GM20000 (cell line): ENCODE results near the gene TCF3.

Experiments
- DNase-seq: peaks from one replicate; pipeline ENCODE4 v3.0.0; 2012; ENCODE audit warnings: low spot score
- CTCF ChIP-seq: IDR thresholded peaks from 2 replicates; pipeline ENCODE4 v1.5.1; 2012; ENCODE audit warnings: mild to moderate bottlenecking, control low read depth; ENCODE audit errors: extremely low read depth, missing control alignments

TCF3 gene

GRCh38 chr19:1567116-1567847, 85.1 kb downstream of the TCF3 start:
- DNase-seq, result no peak
- no peak for TF ChIP-seq CTCF

DNA sequence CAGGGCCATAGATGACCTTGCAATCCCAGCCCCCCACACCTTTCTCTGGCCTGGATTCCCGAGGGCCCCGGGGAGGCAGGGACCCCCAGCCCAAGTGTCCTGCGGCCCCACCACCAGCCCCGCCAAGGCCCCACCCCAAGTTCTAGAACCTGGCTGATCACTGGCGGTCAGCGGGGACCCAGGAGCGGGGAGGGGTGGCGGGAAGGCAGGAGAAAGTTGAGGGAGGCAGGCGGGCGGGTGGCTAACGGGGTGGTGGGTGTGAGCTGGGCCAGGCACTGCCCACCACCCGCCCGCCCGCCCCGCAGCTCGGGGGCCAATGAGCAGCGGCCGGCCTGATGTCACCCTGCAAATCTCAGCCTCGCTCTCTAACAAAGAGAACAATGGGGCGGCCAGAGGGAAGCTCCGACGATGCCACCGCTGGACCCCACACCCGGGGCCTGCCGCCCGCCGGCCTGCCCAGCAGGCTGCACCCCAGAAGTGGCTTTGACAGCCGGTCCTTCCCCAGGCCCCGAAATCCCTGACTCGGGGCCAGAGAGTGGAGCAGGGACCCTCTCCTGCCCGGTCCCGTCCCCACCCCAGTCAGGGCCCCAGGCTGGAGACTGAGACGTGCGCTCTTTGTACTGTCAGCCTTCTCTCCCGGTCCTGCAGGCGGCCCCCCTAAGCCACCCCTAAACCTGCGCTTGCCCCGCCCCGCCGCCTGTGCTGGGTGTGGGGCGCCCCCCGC, 85.9 kb downstream of the TCF3 start:
- TF ChIP-seq CTCF, result no peak
- DNase-seq, result no peak

DNA sequence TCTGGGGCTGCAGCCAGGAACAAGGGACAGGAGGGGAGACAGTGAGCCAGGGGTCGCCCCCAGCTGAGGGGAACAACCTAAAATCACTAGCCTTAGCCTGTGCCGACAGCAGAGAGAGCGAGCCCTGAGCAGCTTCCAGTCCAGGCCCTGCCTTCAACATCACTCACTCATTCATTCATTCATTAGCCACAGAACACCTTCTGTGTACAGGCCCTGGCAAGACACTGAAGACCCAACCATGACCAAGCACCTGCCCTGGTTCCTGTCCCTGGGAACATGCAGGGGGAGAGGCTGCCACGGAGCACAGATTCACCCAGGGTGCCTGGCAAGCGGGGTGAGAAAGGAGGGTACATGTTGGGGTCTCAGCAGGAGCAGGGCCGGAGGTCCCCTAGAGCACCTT, 89.2 kb downstream of the TCF3 start:
- DNase-seq, result no peak
- no peak for TF ChIP-seq CTCF

DNA sequence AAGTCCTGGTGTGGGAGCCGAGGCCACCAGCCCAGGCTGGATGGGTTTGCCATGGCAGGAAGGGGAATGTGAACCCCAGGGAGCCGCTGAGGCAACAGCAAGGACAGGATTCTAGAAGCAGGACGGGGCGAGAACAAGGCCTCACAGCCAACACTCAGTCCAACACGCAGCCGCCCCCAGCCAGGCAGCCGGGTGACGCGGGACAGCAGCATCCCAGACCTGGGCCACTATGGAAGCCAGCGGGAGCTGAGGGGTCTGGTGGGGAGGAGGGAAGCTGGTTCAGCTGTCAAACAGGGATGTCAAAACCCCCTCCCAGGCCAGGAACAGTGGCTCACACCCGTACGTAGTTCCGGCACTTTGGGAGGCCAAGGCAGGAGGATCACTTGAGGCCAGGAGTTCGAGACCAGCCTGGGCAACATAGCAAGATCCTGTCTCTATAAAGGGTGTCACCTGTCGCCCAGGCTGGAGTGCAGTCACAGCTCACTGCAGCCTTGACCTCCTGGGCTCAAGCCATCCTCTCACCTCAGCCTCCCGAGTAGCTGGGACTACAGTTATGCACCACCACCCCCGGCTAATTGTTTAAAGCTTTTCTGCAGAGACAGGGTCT, 91.1 kb downstream of the TCF3 start:
- DNase-seq, result no peak
- no peak for TF ChIP-seq CTCF

GRCh38 chr19:1560286-1560882, 92.0 kb downstream of the TCF3 start:
- DNase-seq, result no peak
- TF ChIP-seq CTCF, result no peak
